GM20431 (cell line): ENCODE measurements around the gene KANSL1.
"Not testable (repeated sequence)": the region's sequence is repeated elsewhere in the genome, so short reads cannot be mapped to it uniquely, and the experiment has no call there.

ENCODE experiments used
- in situ Hi-C: fragments of 300-500 bp; cut with MseI, MboI; formaldehyde crosslinking; loops from one replicate; pipeline ENCODE4 v1.15.0; 2020; ENCODE audit warnings: low sequenced_read_pairs; ENCODE audit not compliant: unreplicated experiment

Gene KANSL1

GRCh38 chr17:46122486-46122871, 70.8 kb downstream of the KANSL1 start:
- in situ Hi-C loops, result no loop called here

- in situ Hi-C loops, result no loop called here
Observed at GRCh38 chr17:46121841-46122485, 71.3 kb downstream of the KANSL1 start.

GRCh38 chr17:46121165-46121764, 72.0 kb downstream of the KANSL1 start:
- in situ Hi-C loops, result no loop called here

- in situ Hi-C loops, result no loop called here
Observed at GRCh38 chr17:46120537-46120936, 72.7 kb downstream of the KANSL1 start.

- in situ Hi-C loops, result no loop called here
Observed at GRCh38 chr17:46120078-46120477, 73.2 kb downstream of the KANSL1 start.

- in situ Hi-C loops, result no loop called here
Observed at GRCh38 chr17:46118964-46119363, 74.3 kb downstream of the KANSL1 start.

- in situ Hi-C loops, result no loop called here
Observed at GRCh38 chr17:46117850-46118696, 75.2 kb downstream of the KANSL1 start.

- in situ Hi-C loops, result no loop called here
Observed at GRCh38 chr17:46117117-46117516, 76.1 kb downstream of the KANSL1 start.

GRCh38 chr17:46115699-46116098, 77.5 kb downstream of the KANSL1 start:
- in situ Hi-C loops, result no loop called here

- in situ Hi-C loops, result not testable (repeated sequence)
Observed at GRCh38 chr17:46111236-46111635, 82.0 kb downstream of the KANSL1 start.

GRCh38 chr17:46110219-46110618, 83.0 kb downstream of the KANSL1 start:
- in situ Hi-C loops, result no loop called here

- in situ Hi-C loops, result no loop called here
Observed at GRCh38 chr17:46109603-46110189, 83.5 kb downstream of the KANSL1 start.

GRCh38 chr17:46108550-46109110, 84.6 kb downstream of the KANSL1 start:
- in situ Hi-C loops, result no loop called here

- in situ Hi-C loops, result no loop called here
Observed at GRCh38 chr17:46108120-46108519, 85.1 kb downstream of the KANSL1 start.

- in situ Hi-C loops, result no loop called here
Observed at GRCh38 chr17:46106966-46107644, 86.1 kb downstream of the KANSL1 start.

GRCh38 chr17:46102806-46103205, 90.4 kb downstream of the KANSL1 start:
- in situ Hi-C loops, result not testable (repeated sequence)

GRCh38 chr17:46101785-46102617, 91.2 kb downstream of the KANSL1 start:
- in situ Hi-C loops, result not testable (repeated sequence)

GRCh38 chr17:46100590-46100989, 92.6 kb downstream of the KANSL1 start:
- in situ Hi-C loops, result no loop called here

GRCh38 chr17:46099865-46100264, 93.4 kb downstream of the KANSL1 start:
- in situ Hi-C loops, result no loop called here
